HepG2 (cell line): ENCODE results near the gene ZNF500. TPM values are rescaled to one million over a fixed set of nuclear protein-coding genes. Genes with fewer than 3 reads are reported as not detected.
A peak's percentile ranks its signal among the peaks of the same experiment; 100 is the strongest.

ENCODE experiments used
- ASH2L ChIP-seq: fragments of 300-600, 200-600 bp; sonication (generic); IDR thresholded peaks from 2 replicates; pipeline ENCODE4 v1.7.0; 2017; ENCODE audit warnings: low read depth, mild to moderate bottlenecking, moderate library complexity, mixed read lengths, low read length; ENCODE audit not compliant: insufficient read length
- ATF6 ChIP-seq: sonication (generic); formaldehyde crosslinking; conservative IDR thresholded peaks from 2 replicates; pipeline ENCODE4 v1.4.0; 2020; ENCODE audit warnings: missing genetic modification reagents
- CSRNP2 ChIP-seq: sonication (generic); formaldehyde crosslinking; conservative IDR thresholded peaks from 2 replicates; pipeline ENCODE4 v1.8.0; 2022; ENCODE audit warnings: low read depth, missing genetic modification reagents
- FOXP1 ChIP-seq, 2 experiments: fragments of 450-650 bp in 1 of 2; IDR thresholded peaks; 2 replicates each; pipeline ENCODE4 v1.6.1; 2017 to 2018; ENCODE audit warnings: antibody characterized with exemption in 1 of 2
- FUBP1 ChIP-seq: sonication (generic); formaldehyde crosslinking; IDR thresholded peaks from 2 replicates; pipeline ENCODE4 v1.5.1; 2020; ENCODE audit warnings: missing genetic modification reagents, mild to moderate bottlenecking, borderline replicate concordance
- HDAC2 ChIP-seq: sonication (generic); formaldehyde crosslinking; IDR thresholded peaks from 2 replicates; pipeline ENCODE4 v1.4.0; 2020; ENCODE audit warnings: missing genetic modification reagents
- KDM4B ChIP-seq: sonication (generic); formaldehyde crosslinking; IDR thresholded peaks from 2 replicates; pipeline ENCODE4 v1.4.0; 2020; ENCODE audit warnings: missing genetic modification reagents
- KDM5A ChIP-seq: fragments of 200-600 bp; sonication (generic); IDR thresholded peaks from 2 replicates; pipeline ENCODE4 v1.7.0; 2018; ENCODE audit warnings: antibody characterized with exemption, mild to moderate bottlenecking, low read length, borderline replicate concordance
- LBX2 ChIP-seq: sonication (generic); formaldehyde crosslinking; IDR thresholded peaks from 2 replicates; pipeline ENCODE4 v1.5.0; 2020; ENCODE audit warnings: missing genetic modification reagents, mild to moderate bottlenecking, borderline replicate concordance
- LCORL ChIP-seq, 2 experiments: fragments of 450-650 bp in 1 of 2; sonication (generic) in 1 of 2; formaldehyde crosslinking in 1 of 2; IDR thresholded peaks; 2 replicates each; pipeline versions ENCODE4 v1.5.0 to v1.6.1; 2017 to 2020; ENCODE audit warnings: antibody characterized with exemption in 1 of 2, missing genetic modification reagents in 1 of 2
- MTA3 ChIP-seq: sonication (generic); formaldehyde crosslinking; IDR thresholded peaks from 2 replicates; pipeline ENCODE4 v1.4.0; 2020; ENCODE audit warnings: missing genetic modification reagents
- NCOA1 ChIP-seq: sonication (generic); formaldehyde crosslinking; IDR thresholded peaks from 2 replicates; pipeline ENCODE4 v1.9.0; 2021; ENCODE audit warnings: missing genetic modification reagents
- NFATC3 ChIP-seq: sonication (generic); formaldehyde crosslinking; IDR thresholded peaks from 2 replicates; pipeline ENCODE4 v1.5.1; 2020; ENCODE audit warnings: mild to moderate bottlenecking, missing genetic modification reagents
- SETDB1 ChIP-seq: sonication (generic); formaldehyde crosslinking; IDR thresholded peaks from 2 replicates; pipeline ENCODE4 v1.5.1; 2020; ENCODE audit warnings: missing genetic modification reagents, mild to moderate bottlenecking, borderline replicate concordance
- SMARCC2 ChIP-seq: fragments of 450-650 bp; IDR thresholded peaks from 2 replicates; pipeline ENCODE4 v1.6.1; 2017; ENCODE audit warnings: antibody characterized with exemption, mild to moderate bottlenecking
- STAT5B ChIP-seq: sonication (generic); formaldehyde crosslinking; IDR thresholded peaks from 2 replicates; pipeline ENCODE4 v1.4.0; 2020; ENCODE audit warnings: missing genetic modification reagents
- ZBTB1 ChIP-seq: sonication (generic); formaldehyde crosslinking; IDR thresholded peaks from 2 replicates; pipeline ENCODE4 v1.4.0; 2020; ENCODE audit warnings: missing genetic modification reagents, borderline replicate concordance
- ZFP91 ChIP-seq: sonication (generic); formaldehyde crosslinking; IDR thresholded peaks from 2 replicates; pipeline ENCODE4 v1.9.0; 2022; ENCODE audit warnings: missing genetic modification reagents, mild to moderate bottlenecking, borderline replicate concordance
- ZNF10 ChIP-seq: sonication (generic); formaldehyde crosslinking; IDR thresholded peaks from 2 replicates; pipeline ENCODE4 v1.4.0; 2020; ENCODE audit warnings: mild to moderate bottlenecking, low read depth, missing genetic modification reagents, borderline replicate concordance
- ZNF292 ChIP-seq: sonication (generic); formaldehyde crosslinking; IDR thresholded peaks from 2 replicates; pipeline ENCODE4 v1.8.1; 2022; ENCODE audit warnings: mild to moderate bottlenecking, low read depth, missing genetic modification reagents, borderline replicate concordance
- ZNF3 ChIP-seq: IDR thresholded peaks from 2 replicates; pipeline ENCODE4 v1.7.0; 2017; ENCODE audit warnings: inconsistent platforms
- ZNF556 ChIP-seq: sonication (generic); formaldehyde crosslinking; IDR thresholded peaks from 2 replicates; pipeline ENCODE4 v1.4.0; 2020; ENCODE audit warnings: mild to moderate bottlenecking, missing genetic modification reagents, borderline replicate concordance
- polyA plus RNA-seq, 8 experiments: library from polyadenylated mRNA; depleted of rRNA in 3 of 8; stranded (reverse) in 7 of 8; unstranded in 1 of 8; fragments of >200 nt; fragmentation: Illumina TruSeq in 4 of 8; extraction: Trizol in 4 of 8; gene quantifications; 2 replicates each; pipeline versions ENCODE4 v1.2.1 to v1.2.3, GENCODE V29; 2011 to 2016; ENCODE audit warnings: low read depth in 4 of 8, missing spikeins in 1 of 8, mixed read lengths in 1 of 8; ENCODE audit not compliant: insufficient read depth in 1 of 8
- total RNA-seq, 5 experiments: library from RNA; depleted of rRNA; stranded (reverse); fragments of >200 nt; fragmentation: Illumina TruSeq; extraction: Trizol; gene quantifications; 2 replicates each; pipeline ENCODE4 v1.2.3, GENCODE V29; 2016; ENCODE audit warnings: low read depth in 1 of 5

Gene ZNF500
- total and polyA plus RNA-seq, 2 of the 13 experiments (the other 11 are each of a cell fraction or from before 2014, with no cell fraction given) = 6.1 to 12.2 TPM

- no peak for TF ChIP-seq FUBP1 (CRISPR knock-in tag)
- no peak for TF ChIP-seq SETDB1
- no peak for TF ChIP-seq ATF6 (CRISPR knock-in tag)
- TF ChIP-seq KDM4B (CRISPR knock-in tag) = no peak
- TF ChIP-seq NFATC3 (CRISPR knock-in tag) = no peak
- no peak for TF ChIP-seq LBX2 (CRISPR knock-in tag)
- TF ChIP-seq ZFP91 (CRISPR knock-in tag) = peak; percentile 86
- no peak for TF ChIP-seq FOXP1 (IDR thresholded peaks at IDR 0.05)
- TF ChIP-seq FOXP1 (CRISPR knock-in tag; IDR thresholded peaks at IDR 0.05) = no peak
- TF ChIP-seq HDAC2 (CRISPR knock-in tag) = peak; percentile 65
- peak; percentile 79 for TF ChIP-seq KDM5A
- peak; percentile 77 for TF ChIP-seq ASH2L
- TF ChIP-seq ZNF556 = peak; percentile 71
- no peak for TF ChIP-seq LCORL (IDR thresholded peaks at IDR 0.05)
- peak; percentile 96 for TF ChIP-seq LCORL (CRISPR knock-in tag; IDR thresholded peaks at IDR 0.05)
- TF ChIP-seq MTA3 = no peak
- no peak for TF ChIP-seq CSRNP2
- TF ChIP-seq SMARCC2 = no peak
- peak; percentile 35; the same call in 1 of the 2 replicates for TF ChIP-seq STAT5B
- TF ChIP-seq ZNF3 (CRISPR knock-in tag) = no peak
- TF ChIP-seq ZNF10 (CRISPR knock-in tag) = no peak
- peak; percentile 38; the same call in 1 of the 2 replicates for TF ChIP-seq ZNF292
- TF ChIP-seq ZBTB1 = no peak
- TF ChIP-seq NCOA1 (CRISPR knock-in tag) = no peak
Measured at GRCh38 chr16:4766875-4767628, at the start of gene ZNF500 (continued).
